HEK293 (cell line): ENCODE data around the gene KCNQ1.

Experiments
- CTCF ChIA-PET: fragments of 350-600 bp; formaldehyde crosslinking; extraction: SDS; loops from one replicate; lab custom pipeline; 2021; ENCODE audit warnings: antibody characterized with exemption; lab: Yijun Ruan, JAX
- POLR2A ChIA-PET: fragments of 300-600 bp; formaldehyde crosslinking; extraction: SDS; loops from one replicate; lab custom pipeline; 2020; ENCODE audit warnings: antibody characterized with exemption, inconsistent platforms; lab: Yijun Ruan, JAX
- H3K27ac ChIP-seq: fragments of 200-500 bp; sonication (Bioruptor generic); 2 replicates; pipeline ENCODE4 v1.5.1; 2014; ENCODE audit warnings: low read depth, low read length, control low read depth, inconsistent platforms; ENCODE audit errors: extremely low read depth
- H3K36me3 ChIP-seq, 2 experiments: fragments of 200-500 bp in 1 of 2; sonication (Bioruptor generic) in 1 of 2; 1 replicate in 1 of 2; 2 replicates in 1 of 2; pipeline ENCODE4 v1.5.1; 2014 to 2017; ENCODE audit warnings: inconsistent platforms in 2 of 2, low read length in 2 of 2; ENCODE audit not compliant: control insufficient read depth in 2 of 2, insufficient read depth in 1 of 2
- H3K4me1 ChIP-seq: fragments of 200-500 bp; sonication (Bioruptor generic); 2 replicates; pipeline ENCODE4 v1.5.1; 2014; ENCODE audit warnings: mild to moderate bottlenecking, low read length, inconsistent platforms; ENCODE audit not compliant: control insufficient read depth, insufficient read depth
- H3K4me3 ChIP-seq: 2 replicates; pipeline ENCODE4 v1.5.1; 2011; ENCODE audit warnings: low read depth, mild to moderate bottlenecking, control low read depth, low read length, moderate library complexity
- H3K9me3 ChIP-seq: fragments of 200-500 bp; sonication (Bioruptor generic); 2 replicates; pipeline ENCODE4 v1.5.1; 2014; ENCODE audit warnings: low read depth, low read length, inconsistent platforms; ENCODE audit not compliant: control insufficient read depth, insufficient read depth
- BCL11A ChIP-seq: fragments of 450-650 bp; formaldehyde crosslinking; IDR thresholded peaks from 2 replicates; pipeline ENCODE4 v1.5.1; 2016; ENCODE audit warnings: low read depth, missing biosample characterization, missing genetic modification characterization
- GLIS1 ChIP-seq: fragments of 450-650 bp; formaldehyde crosslinking; IDR thresholded peaks from 2 replicates; pipeline ENCODE4 v1.5.1; 2016; ENCODE audit warnings: missing biosample characterization, missing genetic modification characterization
- PRDM1 ChIP-seq: fragments of 450-650 bp; formaldehyde crosslinking; IDR thresholded peaks from 2 replicates; pipeline ENCODE4; 2016; ENCODE audit warnings: missing biosample characterization, missing genetic modification characterization
- RBAK ChIP-seq: fragments of 450-650 bp; formaldehyde crosslinking; IDR thresholded peaks from 2 replicates; pipeline ENCODE4 v1.5.1; 2016; ENCODE audit warnings: missing biosample characterization, missing genetic modification characterization
- REST ChIP-seq: fragments of 450-650 bp; formaldehyde crosslinking; IDR thresholded peaks from 2 replicates; pipeline ENCODE4 v1.5.1; 2016; ENCODE audit warnings: missing biosample characterization, missing genetic modification characterization
- ZNF394 ChIP-seq: fragments of 450-650 bp; formaldehyde crosslinking; IDR thresholded peaks from 2 replicates; pipeline ENCODE4 v1.5.1; 2016; ENCODE audit warnings: missing biosample characterization, missing genetic modification characterization, mild to moderate bottlenecking, moderate library complexity, borderline replicate concordance
- ZNF48 ChIP-seq: fragments of 450-650 bp; formaldehyde crosslinking; IDR thresholded peaks from 2 replicates; pipeline ENCODE4 v1.5.1; 2016; ENCODE audit warnings: missing biosample characterization, missing genetic modification characterization
- ZNF670 ChIP-seq: fragments of 450-650 bp; formaldehyde crosslinking; IDR thresholded peaks from 2 replicates; pipeline ENCODE4 v1.5.1; 2016; ENCODE audit warnings: missing biosample characterization, missing genetic modification characterization, low read depth
- TF ChIP-seq, protein P1 (sequence below): fragments of 450-650 bp; formaldehyde crosslinking; optimal IDR thresholded peaks from 2 replicates; pipeline ENCODE3; 2016; ENCODE audit warnings: missing biosample characterization, mild to moderate bottlenecking, missing genetic modification characterization

The KCNQ1 gene

GRCh38 chr11:2565447-2566222, 120.8 kb downstream of the KCNQ1 start (continued):
- TF ChIP-seq, protein P1, sequence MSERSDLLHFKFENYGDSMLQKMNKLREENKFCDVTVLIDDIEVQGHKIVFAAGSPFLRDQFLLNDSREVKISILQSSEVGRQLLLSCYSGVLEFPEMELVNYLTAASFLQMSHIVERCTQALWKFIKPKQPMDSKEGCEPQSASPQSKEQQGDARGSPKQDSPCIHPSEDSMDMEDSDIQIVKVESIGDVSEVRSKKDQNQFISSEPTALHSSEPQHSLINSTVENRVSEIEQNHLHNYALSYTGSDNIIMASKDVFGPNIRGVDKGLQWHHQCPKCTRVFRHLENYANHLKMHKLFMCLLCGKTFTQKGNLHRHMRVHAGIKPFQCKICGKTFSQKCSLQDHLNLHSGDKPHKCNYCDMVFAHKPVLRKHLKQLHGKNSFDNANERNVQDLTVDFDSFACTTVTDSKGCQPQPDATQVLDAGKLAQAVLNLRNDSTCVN (tag by site-specific recombination): no peak
- TF ChIP-seq RBAK (tag by site-specific recombination): no peak

DNA sequence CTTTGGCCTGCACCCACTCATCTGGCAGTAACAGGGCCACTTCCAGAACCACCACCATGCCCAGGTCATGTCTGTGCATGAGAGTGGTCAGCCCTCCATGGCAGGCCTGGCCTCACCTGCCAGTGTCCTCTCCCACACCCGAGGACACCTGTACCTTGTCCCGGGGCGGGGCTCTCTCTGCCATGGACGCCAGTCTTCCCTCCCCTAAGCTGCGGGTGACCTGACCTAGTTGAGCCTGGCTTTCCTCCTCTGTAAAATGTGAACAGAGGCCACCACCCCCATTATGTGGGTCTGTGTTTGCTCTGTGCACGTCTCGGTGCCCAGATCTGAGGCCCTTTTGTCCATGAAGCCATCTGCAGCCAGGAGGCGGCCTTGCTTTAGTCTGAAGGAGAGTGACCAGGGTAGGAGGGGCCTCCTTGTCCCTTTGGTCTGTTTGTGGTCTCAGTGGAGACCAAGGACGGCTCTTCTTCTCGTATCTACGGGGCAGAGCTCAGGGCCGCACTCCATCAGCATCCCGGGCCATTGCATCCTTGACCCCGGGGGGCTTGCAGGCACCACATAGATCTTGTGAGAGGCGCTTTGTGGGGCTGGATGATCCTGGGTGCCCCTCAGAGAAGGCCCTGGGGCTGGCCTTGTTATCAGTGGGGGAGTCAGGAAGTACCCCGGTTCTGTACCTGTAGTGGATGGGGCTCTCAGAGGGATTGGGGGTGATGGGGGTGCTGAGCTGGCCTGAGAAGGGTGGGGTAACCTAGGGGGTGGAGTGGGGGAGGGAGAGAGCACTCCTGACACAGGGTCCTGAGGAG, 121.6 kb downstream of the KCNQ1 start:
- TF ChIP-seq ZNF48 (tag by site-specific recombination) (no peak), PRDM1 (no peak), BCL11A (tag by site-specific recombination) (no peak)
- POLR2A ChIA-PET: no interaction called here
- Histone ChIP-seq H3K27ac (no peak overlapping the region), H3K4me1 (no peaks in the 10 kb centered on the region), H3K36me3 (no peaks in the 10 kb centered on the region), H3K9me3 (no peaks in the 10 kb centered on the region), H3K4me3 (no peak overlapping the region)
- CTCF ChIA-PET: interaction anchor here (0.9 kb wide), 1 partner anchor 325 kb away, joined by 3 read pairs; no protein-coding TSS in a partner anchor

DNA sequence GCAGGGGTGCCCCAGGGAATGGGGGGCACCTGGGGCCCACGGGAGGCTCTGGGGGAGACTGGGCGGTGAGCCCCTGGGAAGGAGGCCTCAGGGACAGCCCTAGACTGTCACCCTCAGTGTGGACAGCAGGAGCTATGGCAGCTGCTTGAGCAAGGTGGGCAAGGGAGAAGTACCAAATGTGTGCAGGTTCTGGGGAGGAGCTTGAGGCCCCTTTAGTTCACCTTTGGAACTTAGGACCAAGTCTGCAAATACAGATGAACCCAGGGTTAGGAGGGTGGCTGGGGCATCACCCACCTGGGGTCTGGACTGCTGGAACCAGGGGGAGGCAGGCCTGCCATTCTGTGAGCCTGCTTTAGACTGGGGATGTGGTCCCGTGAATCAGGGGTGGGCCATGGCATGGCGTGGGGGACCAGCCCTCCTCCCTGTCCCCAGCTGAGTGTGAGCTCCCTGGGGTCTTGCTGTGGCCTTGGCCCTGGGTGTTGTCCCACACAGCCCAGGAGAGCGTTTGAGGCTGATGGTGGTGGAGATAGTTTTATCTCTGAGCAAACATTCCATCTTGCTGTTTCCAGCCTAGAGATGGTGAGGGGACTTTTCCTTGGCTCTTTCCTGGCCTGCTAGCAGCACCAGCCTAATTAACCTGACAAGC, 122.3 kb downstream of the KCNQ1 start:
- Histone ChIP-seq H3K27ac (no peak overlapping the region), H3K36me3 (no peaks in the 10 kb centered on the region), H3K9me3 (no peaks in the 10 kb centered on the region), H3K4me3 (no peak overlapping the region), H3K4me1 (no peaks in the 10 kb centered on the region)
- TF ChIP-seq GLIS1 (tag by site-specific recombination): peak; percentile 63
- TF ChIP-seq REST (tag by site-specific recombination): no peak
- POLR2A ChIA-PET: no interaction called here
- CTCF ChIA-PET: interaction anchor here (0.9 kb wide), 1 partner anchor 324 kb away, joined by 3 read pairs; no protein-coding TSS in a partner anchor

DNA sequence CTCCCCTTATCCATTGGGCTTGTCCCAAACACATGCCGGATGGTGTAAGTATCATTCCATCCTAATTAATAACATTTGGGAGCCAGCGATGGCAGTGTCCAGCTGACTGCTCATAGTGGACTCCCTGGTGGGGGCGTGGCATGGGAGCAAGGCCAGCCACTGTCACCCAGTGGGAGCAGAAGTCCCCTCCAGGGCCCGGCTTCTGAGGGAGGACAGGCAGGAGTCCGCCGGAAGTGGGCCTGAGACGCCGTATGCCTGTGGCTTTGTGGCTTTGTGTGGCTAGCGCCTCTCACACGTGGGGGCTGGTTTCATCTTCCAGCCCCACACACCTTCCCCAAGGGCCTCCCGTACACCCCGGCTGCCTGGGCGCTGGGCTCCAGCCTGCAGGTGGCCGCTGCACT, 124.5 kb downstream of the KCNQ1 start:
- Histone ChIP-seq H3K4me1 (no peaks in the 10 kb centered on the region), H3K9me3 (no peaks in the 10 kb centered on the region), H3K36me3 (no peaks in the 10 kb centered on the region), H3K27ac (no peak overlapping the region), H3K4me3 (no peak overlapping the region)
- ChIA-PET POLR2A (no interaction called here), CTCF (interaction anchor here (0.6 kb wide), 1 partner anchor 37 kb away, joined by 3 read pairs; no protein-coding TSS in a partner anchor)
- TF ChIP-seq ZNF394 (tag by site-specific recombination): no peak
- no peak for TF ChIP-seq ZNF670 (tag by site-specific recombination)
